ENCODE results near the gene RNF223. TPM values are rescaled to one million over a fixed set of nuclear protein-coding genes. Genes with fewer than 3 reads are reported as not detected.

Gene RNF223
- total RNA-seq, 1 donor from 2014 or later: not detected

GRCh38 chr1:1046767-1047166 is 27.3 kb downstream of the RNF223 start:
- no peak overlapping the region for H3K27ac Mint-ChIP-seq (ENCODE audit: unreplicated experiment)
- no peaks in the 10 kb centered on the region for H3K4me1 Mint-ChIP-seq (ENCODE audit: unreplicated experiment)
- H3K9me3 Mint-ChIP-seq (ENCODE audit: unreplicated experiment): no peaks in the 10 kb centered on the region
- H3K4me3 Mint-ChIP-seq (ENCODE audit: unreplicated experiment): no peak overlapping the region
- H3K36me3 Mint-ChIP-seq (ENCODE audit: unreplicated experiment): peaks cover 7% of the 10 kb centered on the region
- no peak for TF ChIP-seq CTCF (IDR thresholded peaks at IDR 0.05)
- no peak for DNase-seq (ENCODE audit: extremely low spot score, unreplicated experiment)
- no peaks in the 10 kb centered on the region for H3K27me3 Mint-ChIP-seq (ENCODE audit: unreplicated experiment)

- H3K27ac Mint-ChIP-seq (ENCODE audit: unreplicated experiment): no peak overlapping the region
Measured at GRCh38 chr1:1046243-1046642, 27.9 kb downstream of the RNF223 start.

GRCh38 chr1:1045129-1045528 is 29.0 kb downstream of the RNF223 start:
- no peak for DNase-seq (ENCODE audit: extremely low spot score, unreplicated experiment)
- peaks cover 7% of the 10 kb centered on the region for H3K36me3 Mint-ChIP-seq (ENCODE audit: unreplicated experiment)
- H3K27me3 Mint-ChIP-seq (ENCODE audit: unreplicated experiment): no peaks in the 10 kb centered on the region
- H3K4me1 Mint-ChIP-seq (ENCODE audit: unreplicated experiment): peaks cover under 1% of the 10 kb centered on the region
- no peak for TF ChIP-seq CTCF (IDR thresholded peaks at IDR 0.05)
- H3K4me3 Mint-ChIP-seq (ENCODE audit: unreplicated experiment): no peak overlapping the region
- H3K27ac Mint-ChIP-seq (ENCODE audit: unreplicated experiment): no peak overlapping the region
- H3K9me3 Mint-ChIP-seq (ENCODE audit: unreplicated experiment): no peaks in the 10 kb centered on the region

More at GRCh38 chr1:1046243-1046642, 27.9 kb downstream of the RNF223 start:
- H3K4me1 Mint-ChIP-seq (ENCODE audit: unreplicated experiment): no peaks in the 10 kb centered on the region
- H3K9me3 Mint-ChIP-seq (ENCODE audit: unreplicated experiment): no peaks in the 10 kb centered on the region
- DNase-seq (ENCODE audit: extremely low spot score, unreplicated experiment): no peak
- H3K36me3 Mint-ChIP-seq (ENCODE audit: unreplicated experiment): peaks cover 7% of the 10 kb centered on the region
- no peaks in the 10 kb centered on the region for H3K27me3 Mint-ChIP-seq (ENCODE audit: unreplicated experiment)
- no peak overlapping the region for H3K4me3 Mint-ChIP-seq (ENCODE audit: unreplicated experiment)
- no peak for TF ChIP-seq CTCF (IDR thresholded peaks at IDR 0.05)

- TF ChIP-seq CTCF (IDR thresholded peaks at IDR 0.05): no peak
- Mint-ChIP-seq H3K27me3 (ENCODE audit: unreplicated experiment) (no peaks in the 10 kb centered on the region), H3K4me3 (ENCODE audit: unreplicated experiment) (no peak overlapping the region), H3K4me1 (ENCODE audit: unreplicated experiment) (peaks cover 4% of the 10 kb centered on the region), H3K9me3 (ENCODE audit: unreplicated experiment) (no peaks in the 10 kb centered on the region), H3K27ac (ENCODE audit: unreplicated experiment) (no peak overlapping the region), H3K36me3 (ENCODE audit: unreplicated experiment) (peaks cover 7% of the 10 kb centered on the region)
- no peak for DNase-seq (ENCODE audit: extremely low spot score, unreplicated experiment)
Measured at GRCh38 chr1:1044455-1045078, 29.5 kb downstream of the RNF223 start.

- TF ChIP-seq CTCF (IDR thresholded peaks at IDR 0.05): no peak
- Mint-ChIP-seq H3K27me3 (ENCODE audit: unreplicated experiment) (no peaks in the 10 kb centered on the region), H3K27ac (ENCODE audit: unreplicated experiment) (no peak overlapping the region), H3K4me1 (ENCODE audit: unreplicated experiment) (peaks cover 6% of the 10 kb centered on the region), H3K4me3 (ENCODE audit: unreplicated experiment) (no peak overlapping the region), H3K36me3 (ENCODE audit: unreplicated experiment) (peaks cover 7% of the 10 kb centered on the region), H3K9me3 (ENCODE audit: unreplicated experiment) (no peaks in the 10 kb centered on the region)
- no peak for DNase-seq (ENCODE audit: extremely low spot score, unreplicated experiment)
Measured at GRCh38 chr1:1043921-1044320, 30.2 kb downstream of the RNF223 start.

All from osteocyte (in vitro differentiated cells).